Ascending aorta (tissue), 2 donors: ENCODE measurements around the gene WDR70. TPM values are rescaled to one million over a fixed set of nuclear protein-coding genes. Genes with fewer than 3 reads are reported as not detected.
"Not testable (repeated sequence)": the region's sequence is repeated elsewhere in the genome, so short reads cannot be mapped to it uniquely, and the experiment has no call there.

Source experiments
- DNase-seq, 2 donors: peaks; one replicate each; pipeline ENCODE4 v3.0.0-alpha.2; 2019; ENCODE audit warnings: low spot score in 2 of 2
- H3K27ac ChIP-seq, 2 donors: fragments of 200-600 bp; sonication (generic); one replicate each; pipeline ENCODE4 v1.5.1; 2016 to 2017; ENCODE audit warnings: mild to moderate bottlenecking in 1 of 2
- H3K27me3 ChIP-seq: fragments of 200-600 bp; sonication (generic); one replicate; pipeline ENCODE4 v1.5.1; 2017
- H3K36me3 ChIP-seq, 2 donors: fragments of 200-600 bp; sonication (generic); one replicate each; pipeline ENCODE4 v1.5.1; 2016
- H3K4me1 ChIP-seq, 2 donors: fragments of 200-600 bp; sonication (generic); one replicate each; pipeline ENCODE4 v1.5.1; 2016 to 2017; ENCODE audit warnings: mild to moderate bottlenecking in 1 of 2
- H3K4me3 ChIP-seq, 2 donors: fragments of 200-600 bp; sonication (generic); one replicate each; pipeline ENCODE4 v1.5.1; 2016 to 2017; ENCODE audit warnings: mild to moderate bottlenecking in 1 of 2
- H3K9me3 ChIP-seq, 2 donors: fragments of 200-600 bp; sonication (generic); one replicate each; pipeline ENCODE4 v1.5.1; 2016
- intact Hi-C: fragments of 100-400 bp; cut with DNase I; formaldehyde crosslinking; loops from one replicate; pipeline ENCODE4 v1.15.1; 2023
- total RNA-seq: library from RNA; depleted of rRNA; stranded (reverse); fragments of >200 nt; gene quantifications from one replicate; pipeline ENCODE4 v1.1.0, GENCODE V29; 2016
- TF ChIP-seq, protein P1 (sequence below), 3 experiments: fragments of 200-600 bp in 2 of 3; fragments of 450-650 bp in 1 of 3; sonication (generic) in 2 of 3; IDR thresholded peaks; one replicate each; pipeline ENCODE4 v1.5.1; 2016 to 2019; ENCODE audit warnings: antibody characterized with exemption in 3 of 3, mild to moderate bottlenecking in 1 of 3, moderate library complexity in 1 of 3

Gene WDR70
- total RNA-seq, 1 donor from 2014 or later, result 8.7 TPM

GRCh38 chr5:37776826-37777225, 397.7 kb downstream of the WDR70 start:
- TF ChIP-seq, protein P1, sequence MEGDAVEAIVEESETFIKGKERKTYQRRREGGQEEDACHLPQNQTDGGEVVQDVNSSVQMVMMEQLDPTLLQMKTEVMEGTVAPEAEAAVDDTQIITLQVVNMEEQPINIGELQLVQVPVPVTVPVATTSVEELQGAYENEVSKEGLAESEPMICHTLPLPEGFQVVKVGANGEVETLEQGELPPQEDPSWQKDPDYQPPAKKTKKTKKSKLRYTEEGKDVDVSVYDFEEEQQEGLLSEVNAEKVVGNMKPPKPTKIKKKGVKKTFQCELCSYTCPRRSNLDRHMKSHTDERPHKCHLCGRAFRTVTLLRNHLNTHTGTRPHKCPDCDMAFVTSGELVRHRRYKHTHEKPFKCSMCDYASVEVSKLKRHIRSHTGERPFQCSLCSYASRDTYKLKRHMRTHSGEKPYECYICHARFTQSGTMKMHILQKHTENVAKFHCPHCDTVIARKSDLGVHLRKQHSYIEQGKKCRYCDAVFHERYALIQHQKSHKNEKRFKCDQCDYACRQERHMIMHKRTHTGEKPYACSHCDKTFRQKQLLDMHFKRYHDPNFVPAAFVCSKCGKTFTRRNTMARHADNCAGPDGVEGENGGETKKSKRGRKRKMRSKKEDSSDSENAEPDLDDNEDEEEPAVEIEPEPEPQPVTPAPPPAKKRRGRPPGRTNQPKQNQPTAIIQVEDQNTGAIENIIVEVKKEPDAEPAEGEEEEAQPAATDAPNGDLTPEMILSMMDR (IDR thresholded peaks at IDR 0.05), result no peak
- intact Hi-C loops, result no loop called here
- Histone ChIP-seq H3K27ac (no peak overlapping the region), H3K4me3 (no peak overlapping the region), H3K36me3 (no peaks in the 10 kb centered on the region), H3K4me1 (no peaks in the 10 kb centered on the region), H3K9me3 (peaks cover 6 to 13% of the 10 kb centered on the region in 2 donors), H3K27me3 (no peaks in the 10 kb centered on the region)
- no peak for DNase-seq

- no peaks in the 10 kb centered on the region for H3K36me3 ChIP-seq
- no peaks in the 10 kb centered on the region for H3K27me3 ChIP-seq
- TF ChIP-seq, protein P1 (IDR thresholded peaks at IDR 0.05), result no peak
- peaks cover 6 to 13% of the 10 kb centered on the region in 2 donors for H3K9me3 ChIP-seq
- no peak for DNase-seq
- H3K27ac ChIP-seq, result no peak overlapping the region
- intact Hi-C loops, result no loop called here
- no peak overlapping the region for H3K4me3 ChIP-seq
- no peaks in the 10 kb centered on the region for H3K4me1 ChIP-seq
These were observed 398.5 kb downstream of the WDR70 start for GRCh38 chr5:37777432-37778130.

- H3K36me3 ChIP-seq, H3K4me3 ChIP-seq, H3K4me1 ChIP-seq, DNase-seq, H3K27me3 ChIP-seq, H3K9me3 ChIP-seq, H3K27ac ChIP-seq, intact Hi-C loops: not testable (repeated sequence)
These were observed 402.3 kb downstream of the WDR70 start for GRCh38 chr5:37781409-37781808.

GRCh38 chr5:37786416-37786815, 407.3 kb downstream of the WDR70 start:
- H3K9me3 ChIP-seq, result no peaks in the 10 kb centered on the region
- TF ChIP-seq, protein P1 (IDR thresholded peaks at IDR 0.05), result no peak
- H3K4me1 ChIP-seq, result no peaks in the 10 kb centered on the region
- intact Hi-C loops, result no loop called here
- no peaks in the 10 kb centered on the region for H3K27me3 ChIP-seq
- no peak for DNase-seq
- H3K4me3 ChIP-seq, result no peak overlapping the region
- no peaks in the 10 kb centered on the region for H3K36me3 ChIP-seq
- no peak overlapping the region for H3K27ac ChIP-seq

GRCh38 chr5:37786862-37787519, 407.9 kb downstream of the WDR70 start:
- Histone ChIP-seq H3K27ac (no peak overlapping the region), H3K4me1 (no peaks in the 10 kb centered on the region)
- TF ChIP-seq, protein P1 (IDR thresholded peaks at IDR 0.05), result no peak

GRCh38 chr5:37787742-37788141, 408.6 kb downstream of the WDR70 start:
- DNase-seq, result no peak
- H3K27me3 ChIP-seq, result no peaks in the 10 kb centered on the region
- TF ChIP-seq, protein P1 (IDR thresholded peaks at IDR 0.05), result no peak
- H3K9me3 ChIP-seq, result no peaks in the 10 kb centered on the region
- H3K27ac ChIP-seq, result no peak overlapping the region
- intact Hi-C loops, result no loop called here
- H3K4me1 ChIP-seq, result no peaks in the 10 kb centered on the region
- H3K4me3 ChIP-seq, result no peak overlapping the region
- H3K36me3 ChIP-seq, result no peaks in the 10 kb centered on the region

More at GRCh38 chr5:37786862-37787519, 407.9 kb downstream of the WDR70 start:
- Histone ChIP-seq H3K4me3 (no peak overlapping the region), H3K27me3 (no peaks in the 10 kb centered on the region), H3K36me3 (no peaks in the 10 kb centered on the region), H3K9me3 (no peaks in the 10 kb centered on the region)
- intact Hi-C loops, result no loop called here
- no peak for DNase-seq
